ENCODE measurements around the gene QSOX1.

GRCh38 chr1:180145446-180145845 lies 9.2 kb upstream of the QSOX1 start:
- TF ChIP-seq CTCF (IDR thresholded peaks at IDR 0.05), result no peak
- TF ChIP-seq POLR2A (IDR thresholded peaks at IDR 0.05), result no peak
- TF ChIP-seq EP300 (IDR thresholded peaks at IDR 0.05), result no peak
- TF ChIP-seq POLR2AphosphoS5 (IDR thresholded peaks at IDR 0.05), result no peak

All from stomach (tissue), 4 donors.